ENCODE measurements around the gene LIMD2.

LIMD2 gene

GRCh38 chr17:63714550-63715277 lies 14.8 kb upstream of the LIMD2 start:
- no peaks in the 10 kb centered on the region for H3K4me1 ChIP-seq (ENCODE audit: low read depth, poor library complexity, severe bottlenecking)
- no peak overlapping the region for H3K4me2 ChIP-seq
- no peaks in the 10 kb centered on the region for H3K36me3 ChIP-seq (ENCODE audit: insufficient read depth)
- H3K9ac ChIP-seq: no peak overlapping the region
- H2AFZ ChIP-seq (ENCODE audit: low read depth): no peak overlapping the region
- no peaks in the 10 kb centered on the region for H4K20me1 ChIP-seq (ENCODE audit: insufficient read depth)
- H3K4me3 ChIP-seq (IDR thresholded peaks at IDR 0.05; ENCODE audit: insufficient read depth, low read depth, low read length): no peak overlapping the region
- H3K27ac ChIP-seq: no peak overlapping the region
- TF ChIP-seq CTCF (conservative IDR thresholded peaks at IDR 0.05; ENCODE audit: low read depth, low read length): no peak
- no peaks in the 10 kb centered on the region for H3K79me2 ChIP-seq (ENCODE audit: insufficient read depth, low read depth)
- no peaks in the 10 kb centered on the region for H3K27me3 ChIP-seq (ENCODE audit: insufficient read depth, low read depth)

DNA sequence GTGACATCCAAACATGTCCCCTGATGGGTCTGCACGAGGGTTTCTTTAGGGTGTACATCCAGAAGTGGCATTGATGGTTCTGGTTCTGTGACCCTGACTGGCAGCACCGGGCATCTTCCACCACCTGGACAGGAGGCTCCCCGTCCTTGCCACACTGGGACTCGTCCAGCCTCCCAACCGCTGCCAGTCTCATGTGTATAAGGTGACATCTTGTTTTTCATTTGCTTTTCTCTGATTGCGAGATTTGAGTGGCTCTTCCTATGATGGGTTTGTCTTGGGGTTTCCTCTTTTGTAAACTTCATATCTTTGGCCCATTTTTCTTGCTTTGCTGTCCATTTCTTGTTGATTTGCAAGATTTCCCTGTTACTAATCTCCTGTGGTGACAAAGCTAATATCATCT lies 9.2 kb upstream of the LIMD2 start:
- no peak for TF ChIP-seq CTCF (conservative IDR thresholded peaks at IDR 0.05; ENCODE audit: low read depth, low read length)
- Histone ChIP-seq H2AFZ (ENCODE audit: low read depth) (no peak overlapping the region), H3K27me3 (ENCODE audit: insufficient read depth, low read depth) (no peaks in the 10 kb centered on the region), H3K4me1 (ENCODE audit: low read depth, poor library complexity, severe bottlenecking) (no peaks in the 10 kb centered on the region), H3K9ac (no peak overlapping the region), H4K20me1 (ENCODE audit: insufficient read depth) (no peaks in the 10 kb centered on the region), H3K79me2 (ENCODE audit: insufficient read depth, low read depth) (no peaks in the 10 kb centered on the region), H3K27ac (no peak overlapping the region), H3K4me3 (IDR thresholded peaks at IDR 0.05; ENCODE audit: insufficient read depth, low read depth, low read length) (no peak overlapping the region), H3K36me3 (ENCODE audit: insufficient read depth) (no peaks in the 10 kb centered on the region), H3K4me2 (no peak overlapping the region)

- H2AFZ ChIP-seq (ENCODE audit: low read depth): no peak overlapping the region
- no peak for TF ChIP-seq CTCF (conservative IDR thresholded peaks at IDR 0.05; ENCODE audit: low read depth, low read length)
- H3K27ac ChIP-seq: no peak overlapping the region
- no peak overlapping the region for H3K4me2 ChIP-seq
- H3K4me1 ChIP-seq (ENCODE audit: low read depth, poor library complexity, severe bottlenecking): no peaks in the 10 kb centered on the region
- no peaks in the 10 kb centered on the region for H4K20me1 ChIP-seq (ENCODE audit: insufficient read depth)
- no peak overlapping the region for H3K4me3 ChIP-seq (IDR thresholded peaks at IDR 0.05; ENCODE audit: insufficient read depth, low read depth, low read length)
- no peak overlapping the region for H3K9ac ChIP-seq
- no peaks in the 10 kb centered on the region for H3K27me3 ChIP-seq (ENCODE audit: insufficient read depth, low read depth)
- no peaks in the 10 kb centered on the region for H3K36me3 ChIP-seq (ENCODE audit: insufficient read depth)
- H3K79me2 ChIP-seq (ENCODE audit: insufficient read depth, low read depth): no peaks in the 10 kb centered on the region
Observed at GRCh38 chr17:63707151-63707550, 7.2 kb upstream of the LIMD2 start.

DNA sequence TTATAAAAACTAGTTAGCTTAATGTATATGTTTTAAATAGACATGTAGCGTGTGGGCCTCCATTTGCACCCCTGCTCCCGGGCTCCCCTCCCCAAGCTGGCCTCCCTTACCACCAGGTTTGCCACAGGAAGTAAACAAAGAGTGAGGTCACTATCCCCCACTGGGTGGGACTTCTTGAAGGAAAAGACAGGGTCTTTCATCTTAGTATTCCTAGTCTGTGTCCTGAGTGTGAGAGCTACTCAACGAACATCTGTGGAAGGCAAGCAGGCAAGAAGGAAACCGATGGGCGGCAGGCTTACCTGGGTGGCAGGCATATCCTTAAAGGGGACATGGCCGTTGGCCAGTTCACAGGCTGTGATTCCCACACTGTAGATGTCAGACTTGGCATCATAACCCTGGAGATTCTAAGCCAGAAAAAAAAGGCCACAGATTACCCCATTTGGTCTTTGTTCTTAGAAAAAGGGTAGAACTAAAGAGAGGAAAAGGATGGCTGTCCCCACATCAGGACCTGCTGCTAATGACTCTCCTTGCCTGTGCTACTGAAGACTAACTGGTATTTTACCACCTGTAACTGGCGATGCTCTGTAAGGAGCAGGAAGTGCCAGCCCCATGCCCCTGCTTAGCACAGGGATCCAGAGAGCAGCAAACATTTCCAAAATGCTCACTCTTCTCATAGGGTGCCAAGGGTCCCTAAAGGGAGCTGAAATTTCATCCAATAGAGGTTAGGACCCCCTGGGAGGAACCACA lies 6.6 kb upstream of the LIMD2 start:
- no peak overlapping the region for H3K27ac ChIP-seq
- no peak overlapping the region for H3K9ac ChIP-seq
- H3K79me2 ChIP-seq (ENCODE audit: insufficient read depth, low read depth): peaks cover 1% of the 10 kb centered on the region; the same call in 1 of the 2 replicates
- no peaks in the 10 kb centered on the region for H3K27me3 ChIP-seq (ENCODE audit: insufficient read depth, low read depth)
- no peak for TF ChIP-seq CTCF (conservative IDR thresholded peaks at IDR 0.05; ENCODE audit: low read depth, low read length)
- H3K36me3 ChIP-seq (ENCODE audit: insufficient read depth): no peaks in the 10 kb centered on the region
- no peak overlapping the region for H3K4me2 ChIP-seq
- H2AFZ ChIP-seq (ENCODE audit: low read depth): no peak overlapping the region
- no peaks in the 10 kb centered on the region for H4K20me1 ChIP-seq (ENCODE audit: insufficient read depth)
- peaks cover under 1% of the 10 kb centered on the region for H3K4me1 ChIP-seq (ENCODE audit: low read depth, poor library complexity, severe bottlenecking)
- H3K4me3 ChIP-seq (IDR thresholded peaks at IDR 0.05; ENCODE audit: insufficient read depth, low read depth, low read length): no peak overlapping the region
